Kidney (tissue), 22 donors: ENCODE results near the gene PLXNB3. TPM values are rescaled to one million over a fixed set of nuclear protein-coding genes. Genes with fewer than 3 reads are reported as not detected.

Experiments used
- DNase-seq, 5 donors: peaks; one replicate each; pipeline ENCODE4 v3.0.0-alpha.2; 2013 to 2020
- FAIRE-seq: peaks from 2 replicates; lab custom pipeline; 2012; peaks lifted over from hg19 to GRCh38; lab: Jason Lieb, UNC
- H3K27ac ChIP-seq, 2 donors: one replicate each; pipeline ENCODE4 v1.7.0; 2013; ENCODE audit warnings: low read depth in 2 of 2, low read length in 2 of 2, inconsistent platforms in 1 of 2
- H3K27me3 ChIP-seq: one replicate; pipeline ENCODE4 v1.7.1; 2013; ENCODE audit warnings: low read length, inconsistent platforms; ENCODE audit not compliant: control insufficient read depth, insufficient read depth
- H3K36me3 ChIP-seq, 3 donors: one replicate each; pipeline versions ENCODE4 v1.7.0 to v1.7.1; 2013; ENCODE audit warnings: low read length in 3 of 3, control low read depth in 1 of 3, inconsistent platforms in 1 of 3; ENCODE audit not compliant: insufficient read depth in 3 of 3, control insufficient read depth in 2 of 3
- H3K4me1 ChIP-seq, 3 donors: one replicate each; pipeline versions ENCODE4 v1.7.0 to v1.7.1; 2013; ENCODE audit warnings: low read length in 3 of 3, inconsistent platforms in 1 of 3, low read depth in 1 of 3; ENCODE audit not compliant: control insufficient read depth in 2 of 3, insufficient read depth in 2 of 3
- H3K4me3 ChIP-seq, 3 donors: one replicate each; pipeline versions ENCODE4 v1.7.0 to v1.8.1; 2013; ENCODE audit warnings: low read length in 3 of 3, control low read depth in 1 of 3, inconsistent platforms in 1 of 3
- H3K9ac ChIP-seq, 3 donors: one replicate each; pipeline versions ENCODE4 v1.7.0 to v1.7.1; 2013; ENCODE audit warnings: low read length in 3 of 3, control low read depth in 1 of 3, inconsistent platforms in 1 of 3
- H3K9me3 ChIP-seq, 3 donors: one replicate each; pipeline versions ENCODE4 v1.7.0 to v1.7.1; 2013; ENCODE audit warnings: low read length in 3 of 3, control low read depth in 1 of 3, inconsistent platforms in 1 of 3; ENCODE audit not compliant: control insufficient read depth in 2 of 3, insufficient read depth in 1 of 3
- intact Hi-C: fragments of 100-400 bp; cut with DNase I; formaldehyde crosslinking; loops from one replicate; pipeline ENCODE4 v1.11.1; 2022
- long read RNA-seq, 10 donors: library from polyadenylated mRNA in 1 of 10; unstranded in 1 of 10; transcript quantifications; one replicate each; pipeline ENCODE4 v2.0.0 and lab custom pipeline, GENCODE V29; 2021 to 2026
- polyA plus RNA-seq: library from polyadenylated mRNA; stranded (reverse); fragments of 350-450 nt; fragmentation: Illumina TruSeq; extraction: RNeasy Lipid Tissue Mini Kit (QIAGEN cat#74804); gene quantifications from one replicate; pipeline ENCODE4 v1.2.3, GENCODE V29; 2014; ENCODE audit warnings: low read depth, low replicate concordance; ENCODE audit not compliant: insufficient read depth
- total RNA-seq: library from RNA; stranded (reverse); fragmentation: NEBNext Ultra II Directional; extraction: Animal tissue kit (Norgen Biotek cat#: 25700); gene quantifications from one replicate; pipeline ENCODE4 v1.2.1, GENCODE V29; 2021
- TF ChIP-seq, protein P1 (sequence below): IDR thresholded peaks from 3 replicates; pipeline ENCODE4 v1.5.1; 2012; ENCODE audit warnings: mild to moderate bottlenecking, moderate library complexity, borderline replicate concordance; ENCODE audit not compliant: insufficient read depth; ENCODE audit errors: extremely low read depth
- donor health status: control.
- donor health status: control.
- donor health status: control.
- donor health status: control.
- donor health status: control.
- donor health status: DM: yes; HTN: yes; CAD: no.
- donor health status: Normal renal cell carcinoma (clear cell type).

Gene PLXNB3
- 5.6 TPM for total RNA-seq
- polyA plus RNA-seq = 2.2 TPM
- long read RNA-seq, donor 1 = 0 reads
- long read RNA-seq, donor 2 = 0 reads
- long read RNA-seq, donor 3 = 0 reads
- long read RNA-seq, donor 4 = 0 reads
- long read RNA-seq, donor 5 = 0 reads
- long read RNA-seq, donor 6 = 0 reads
- long read RNA-seq, donor 7, partial matches to known transcripts = 0 of 4 reads
- long read RNA-seq, donor 7, other reads (novel, unspliced or antisense) = 4 of 4 reads
- long read RNA-seq, donor 8 = 0 reads
- long read RNA-seq, donor 9 = 0 reads
- long read RNA-seq, donor 10 = 0 reads

GRCh38 chrX:153763989-153764755 lies at the start of gene PLXNB3:
Gene PLXNB3 (plus strand): TSS chrX:153764249. CDS start chrX:153765536, 1,287 bp downstream.
- H3K27me3 ChIP-seq = no peaks in the 10 kb centered on the region
- DNase-seq (peak; percentile 66 to 90 (median 80)), FAIRE-seq (no peak)
- H3K36me3 ChIP-seq = no peaks in the 10 kb centered on the region
- no peaks in the 10 kb centered on the region for H3K9me3 ChIP-seq
- H3K4me1 ChIP-seq = no peaks in the 10 kb centered on the region
- intact Hi-C loops = loop anchor here (10.0 kb wide), 1 partner anchor 191 kb away; no protein-coding TSS in a partner anchor
- TF ChIP-seq, protein P1, sequence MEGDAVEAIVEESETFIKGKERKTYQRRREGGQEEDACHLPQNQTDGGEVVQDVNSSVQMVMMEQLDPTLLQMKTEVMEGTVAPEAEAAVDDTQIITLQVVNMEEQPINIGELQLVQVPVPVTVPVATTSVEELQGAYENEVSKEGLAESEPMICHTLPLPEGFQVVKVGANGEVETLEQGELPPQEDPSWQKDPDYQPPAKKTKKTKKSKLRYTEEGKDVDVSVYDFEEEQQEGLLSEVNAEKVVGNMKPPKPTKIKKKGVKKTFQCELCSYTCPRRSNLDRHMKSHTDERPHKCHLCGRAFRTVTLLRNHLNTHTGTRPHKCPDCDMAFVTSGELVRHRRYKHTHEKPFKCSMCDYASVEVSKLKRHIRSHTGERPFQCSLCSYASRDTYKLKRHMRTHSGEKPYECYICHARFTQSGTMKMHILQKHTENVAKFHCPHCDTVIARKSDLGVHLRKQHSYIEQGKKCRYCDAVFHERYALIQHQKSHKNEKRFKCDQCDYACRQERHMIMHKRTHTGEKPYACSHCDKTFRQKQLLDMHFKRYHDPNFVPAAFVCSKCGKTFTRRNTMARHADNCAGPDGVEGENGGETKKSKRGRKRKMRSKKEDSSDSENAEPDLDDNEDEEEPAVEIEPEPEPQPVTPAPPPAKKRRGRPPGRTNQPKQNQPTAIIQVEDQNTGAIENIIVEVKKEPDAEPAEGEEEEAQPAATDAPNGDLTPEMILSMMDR = peak; percentile 76
- H3K9ac ChIP-seq = no peak within 1 kb of the TSS
- no peak within 1 kb of the TSS for H3K4me3 ChIP-seq
- no peak within 1 kb of the TSS for H3K27ac ChIP-seq

GRCh38 chrX:153714256-153714655 lies 49.8 kb upstream of the PLXNB3 start:
- intact Hi-C loops = no loop called here
- FAIRE-seq = no peak
- Histone ChIP-seq H3K36me3 (peaks cover 0 to 19% (median 13%) of the 10 kb centered on the region in 3 donors), H3K27me3 (no peaks in the 10 kb centered on the region), H3K27ac (no peak overlapping the region), H3K4me3 (no peak overlapping the region), H3K9me3 (no peaks in the 10 kb centered on the region), H3K9ac (no peak overlapping the region), H3K4me1 (no peaks in the 10 kb centered on the region)
- no peak for DNase-seq
- TF ChIP-seq, protein P1 = no peak

- peaks cover 2 to 28% (median 24%) of the 10 kb centered on the region in 3 donors for H3K36me3 ChIP-seq
- H3K27ac ChIP-seq = no peak overlapping the region
- no peaks in the 10 kb centered on the region for H3K27me3 ChIP-seq
- TF ChIP-seq, protein P1 = no peak
- H3K4me3 ChIP-seq = no peak overlapping the region
- DNase-seq (peak in 1 of 5 donors; percentile 3), FAIRE-seq (no peak)
- H3K9ac ChIP-seq = no peak overlapping the region
- intact Hi-C loops = no loop called here
- H3K9me3 ChIP-seq = no peaks in the 10 kb centered on the region
- no peaks in the 10 kb centered on the region for H3K4me1 ChIP-seq
These were observed 46.6 kb upstream of the PLXNB3 start for GRCh38 chrX:153717445-153717844.
